Measurements from ENCODE around the gene SGCE.
"Not testable (repeated sequence)": the region's sequence is repeated elsewhere in the genome, so short reads cannot be mapped to it uniquely, and the experiment has no call there.

SGCE gene, protein sequence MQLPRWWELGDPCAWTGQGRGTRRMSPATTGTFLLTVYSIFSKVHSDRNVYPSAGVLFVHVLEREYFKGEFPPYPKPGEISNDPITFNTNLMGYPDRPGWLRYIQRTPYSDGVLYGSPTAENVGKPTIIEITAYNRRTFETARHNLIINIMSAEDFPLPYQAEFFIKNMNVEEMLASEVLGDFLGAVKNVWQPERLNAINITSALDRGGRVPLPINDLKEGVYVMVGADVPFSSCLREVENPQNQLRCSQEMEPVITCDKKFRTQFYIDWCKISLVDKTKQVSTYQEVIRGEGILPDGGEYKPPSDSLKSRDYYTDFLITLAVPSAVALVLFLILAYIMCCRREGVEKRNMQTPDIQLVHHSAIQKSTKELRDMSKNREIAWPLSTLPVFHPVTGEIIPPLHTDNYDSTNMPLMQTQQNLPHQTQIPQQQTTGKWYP

GRCh38 chr7:94655848-94656657, at the start of gene SGCE:
Gene SGCE, minus strand, starts transcription at chr7:94656133. Its CDS starts 35 bp downstream, at chr7:94656098.
- no peak for DNase-seq

GRCh38 chr7:94705155-94706021, 49.5 kb upstream of the SGCE start:
- DNase-seq: not testable (repeated sequence)

DNA sequence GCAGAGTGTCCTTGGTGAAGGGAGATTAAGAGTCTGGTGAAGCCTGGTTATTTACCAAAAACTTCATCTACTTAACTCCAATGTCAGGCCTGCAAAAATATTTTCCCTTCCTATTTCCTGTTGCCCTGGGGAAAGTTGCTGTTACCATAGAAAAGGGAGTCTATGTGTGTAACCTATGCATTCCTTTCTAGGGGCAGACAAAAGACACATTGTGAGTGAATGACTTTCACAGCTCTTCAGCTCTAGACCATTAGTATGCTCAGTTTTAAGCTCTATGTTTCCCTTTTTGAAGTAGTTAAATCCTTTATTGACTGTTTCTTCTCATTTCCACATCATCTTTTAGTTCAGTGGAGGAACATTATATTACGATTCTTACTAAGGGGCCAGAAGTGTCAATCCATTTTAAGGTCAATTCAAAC, 45.6 kb upstream of the SGCE start:
- DNase-seq: no peak

DNA sequence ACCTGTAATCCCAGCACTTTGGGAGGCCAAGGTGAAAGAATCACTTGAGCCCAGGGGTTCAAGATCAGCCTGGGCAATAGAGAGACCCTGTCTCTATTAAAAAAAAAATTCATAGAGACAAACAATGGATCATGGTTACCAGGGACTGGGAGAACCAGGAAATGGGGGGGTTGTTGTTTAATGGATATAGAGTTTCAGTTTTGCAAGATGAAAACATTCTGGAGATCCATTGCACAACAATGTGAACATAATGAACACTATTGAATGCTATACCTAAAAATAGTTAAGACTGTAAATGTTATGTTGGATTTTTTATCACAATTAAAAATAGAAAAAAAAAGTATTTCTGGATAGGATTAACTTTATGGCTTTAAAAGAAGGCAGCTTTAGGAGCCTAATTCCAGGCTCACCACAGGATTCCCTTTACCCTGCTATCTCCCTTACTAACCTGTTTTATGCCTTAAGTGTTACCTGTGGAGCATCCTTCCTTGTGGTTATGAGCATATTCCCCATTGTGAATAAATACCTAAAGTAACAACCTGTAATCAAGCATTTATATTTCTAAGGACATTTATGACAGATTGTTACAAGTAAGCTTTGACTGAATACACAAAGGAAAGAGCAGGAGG, 45.1 kb upstream of the SGCE start:
- no peak for DNase-seq

DNA sequence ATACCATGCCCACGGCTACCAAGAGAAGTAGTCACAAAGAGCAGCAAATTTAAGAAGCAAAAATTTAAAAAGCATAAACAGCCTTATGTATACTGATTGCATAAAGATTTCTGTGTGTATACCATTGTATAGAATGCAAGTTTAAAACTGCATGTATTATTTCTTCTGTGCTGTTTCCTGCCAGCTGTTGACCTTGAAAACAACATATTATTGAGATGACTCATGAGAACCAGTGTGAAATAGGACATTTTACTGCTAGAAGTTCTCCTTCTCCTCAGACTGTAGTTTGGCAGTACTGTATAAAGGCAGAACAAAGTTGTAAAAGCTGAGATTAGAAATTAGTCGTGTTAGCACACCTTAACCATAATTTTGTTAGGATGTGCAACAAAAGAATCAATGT, 42.3 kb upstream of the SGCE start:
- no peak for DNase-seq

DNA sequence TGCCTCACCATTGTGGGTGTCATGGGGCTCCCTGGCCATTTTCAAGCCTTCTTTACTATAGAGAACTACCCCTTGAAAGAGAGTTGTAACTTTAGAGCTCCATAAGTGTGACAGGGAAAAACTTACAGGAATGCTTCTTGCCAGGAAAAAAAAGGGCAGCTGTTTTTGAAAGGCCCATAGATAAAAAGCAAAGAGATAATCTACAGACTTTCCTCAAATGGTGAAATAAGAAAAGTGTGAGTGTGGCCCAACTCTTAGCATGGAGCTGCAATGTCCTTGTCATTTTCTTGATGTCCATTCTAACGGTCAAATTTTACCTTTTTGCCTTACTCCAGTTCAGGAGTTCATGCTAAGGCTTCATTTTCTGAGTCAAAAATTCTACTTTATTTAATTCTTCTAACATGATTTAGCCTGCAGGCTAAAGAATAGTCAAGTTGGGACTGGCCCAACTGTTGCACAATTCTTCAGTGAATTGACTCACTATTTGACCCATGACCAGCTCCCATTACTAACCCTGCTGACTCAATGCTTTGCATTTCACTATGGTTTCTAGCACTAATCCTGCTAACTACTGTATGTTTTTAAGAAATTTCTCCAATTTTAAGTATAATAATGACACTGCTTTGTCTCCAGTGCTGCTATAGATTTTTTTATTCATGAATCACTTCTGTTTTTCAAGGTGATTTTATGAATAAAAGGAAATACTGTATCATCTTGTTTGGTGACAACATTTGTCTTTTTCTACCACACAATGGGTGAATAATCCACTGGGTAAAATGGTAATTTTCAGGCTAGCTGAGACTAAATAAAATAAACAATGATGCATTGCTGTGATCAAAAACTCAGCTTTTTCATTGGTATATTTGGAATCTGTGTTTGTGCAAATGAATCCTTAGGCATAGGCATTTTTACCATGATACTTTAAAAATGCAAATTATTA, 41.4 kb upstream of the SGCE start:
- DNase-seq: no peak

- DNase-seq: no peak
Observed at GRCh38 chr7:94687810-94688209, 31.9 kb upstream of the SGCE start.

GRCh38 chr7:94687076-94687475, 31.1 kb upstream of the SGCE start:
- DNase-seq: no peak

- DNase-seq: no peak
Observed at GRCh38 chr7:94683066-94683465, 27.1 kb upstream of the SGCE start.

- DNase-seq: no peak
Observed at GRCh38 chr7:94679358-94679757, 23.4 kb upstream of the SGCE start.

GRCh38 chr7:94676431-94676830, 20.5 kb upstream of the SGCE start:
- no peak for DNase-seq

- DNase-seq: no peak
Observed at GRCh38 chr7:94675356-94675755, 19.4 kb upstream of the SGCE start.

GRCh38 chr7:94671444-94672235, 15.7 kb upstream of the SGCE start:
- DNase-seq: no peak

DNA sequence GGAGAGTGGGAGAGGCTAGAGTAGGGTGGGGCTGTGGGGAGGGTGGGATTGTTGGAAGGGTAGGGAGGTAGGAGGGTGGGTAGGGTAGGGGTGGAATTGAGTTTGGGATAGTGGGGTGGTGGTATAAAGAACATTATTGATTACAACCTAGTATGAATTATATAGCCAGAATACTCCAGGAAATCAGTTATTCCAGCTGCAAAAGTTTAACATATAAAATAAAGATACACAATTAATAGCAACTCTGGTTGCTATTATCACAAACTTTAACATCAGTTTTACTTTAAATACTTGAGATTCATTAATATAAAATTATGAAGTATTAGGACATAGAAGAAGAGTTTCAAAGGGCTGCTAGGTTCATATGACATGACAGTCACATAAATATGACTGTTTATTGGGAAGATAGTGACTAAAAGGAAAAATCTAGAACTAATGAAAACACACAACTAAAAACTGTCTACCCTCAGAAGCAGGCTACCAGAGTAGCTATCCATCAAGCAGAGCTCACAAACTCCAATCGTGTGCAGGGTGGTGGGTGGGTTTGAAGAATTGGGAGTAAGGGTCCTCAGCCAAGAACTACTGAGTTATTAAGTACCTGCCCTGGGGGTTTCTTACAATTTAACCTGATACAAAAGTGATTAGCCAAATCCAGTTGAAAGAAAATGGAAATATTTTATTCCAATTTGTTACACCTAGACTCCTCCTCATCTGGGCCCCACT, 14.0 kb upstream of the SGCE start:
- DNase-seq: no peak

GRCh38 chr7:94666879-94667587, 11.1 kb upstream of the SGCE start:
- DNase-seq: no peak

- no peak for DNase-seq
Observed at GRCh38 chr7:94665426-94665825, 9.5 kb upstream of the SGCE start.

DNA sequence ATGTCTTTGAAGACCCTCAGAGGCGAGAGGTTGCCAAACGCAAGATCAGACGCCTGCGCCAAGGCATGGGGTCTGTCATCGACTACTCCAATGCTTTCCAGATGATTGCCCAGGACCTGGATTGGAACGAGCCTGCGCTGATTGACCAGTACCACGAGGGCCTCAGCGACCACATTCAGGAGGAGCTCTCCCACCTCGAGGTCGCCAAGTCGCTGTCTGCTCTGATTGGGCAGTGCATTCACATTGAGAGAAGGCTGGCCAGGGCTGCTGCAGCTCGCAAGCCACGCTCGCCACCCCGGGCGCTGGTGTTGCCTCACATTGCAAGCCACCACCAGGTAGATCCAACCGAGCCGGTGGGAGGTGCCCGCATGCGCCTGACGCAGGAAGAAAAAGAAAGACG, 8.1 kb upstream of the SGCE start:
- DNase-seq: no peak

DNA sequence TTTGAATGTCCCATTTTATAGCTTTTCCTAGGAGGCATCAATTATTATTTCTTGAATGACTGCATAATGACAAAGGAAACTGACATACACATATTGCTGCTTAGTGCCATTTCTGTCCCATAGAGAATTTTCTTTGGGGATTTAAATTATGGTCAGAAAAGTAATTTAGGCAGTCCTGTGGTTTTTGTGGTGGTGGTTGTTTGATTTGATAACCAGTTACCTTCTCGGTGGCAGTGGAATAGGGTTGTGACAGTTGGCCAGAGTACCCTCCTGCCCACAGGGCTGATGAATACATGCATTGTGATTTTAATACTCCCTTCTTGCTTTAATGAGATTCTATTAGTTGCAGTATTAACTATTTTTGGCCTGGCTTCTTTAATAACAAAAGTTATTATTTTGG, 6.6 kb upstream of the SGCE start:
- DNase-seq: no peak

DNA sequence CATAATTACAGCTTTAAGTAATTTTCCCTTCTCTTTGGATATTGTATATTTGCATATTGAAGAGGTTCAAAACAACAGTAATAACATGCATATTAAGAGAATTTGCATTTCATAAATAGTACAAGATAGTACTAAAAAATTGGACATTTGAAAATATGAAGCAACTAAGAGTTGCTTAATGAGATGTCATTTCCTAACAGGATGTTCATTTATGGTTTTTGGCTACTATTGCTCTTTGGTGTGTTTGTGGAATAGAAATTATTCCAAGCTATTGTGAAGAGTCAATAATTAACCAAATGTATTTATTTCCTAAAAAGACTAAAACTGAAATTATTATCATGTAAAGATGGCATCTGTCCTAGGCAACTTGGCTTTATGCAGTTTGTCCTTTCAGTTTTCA, 4.1 kb upstream of the SGCE start:
- DNase-seq: no peak

Measured in activated CD4-positive, alpha-beta T cell treated with anti-CD3 and anti-CD28 coated beads for 1 hour (primary cell).